A549 (cell line): ENCODE measurements around the gene TXNL1. TPM values are rescaled to one million over a fixed set of nuclear protein-coding genes. Genes with fewer than 3 reads are reported as not detected.

Experiments used
- ATAC-seq, 2 experiments: fragments of 200-7000 bp in 1 of 2; fragments of >200 bp in 1 of 2; cut with Nextera tagmentation in 1 of 2; cut with Tn5 transposase in 1 of 2; 3 replicates each; pipeline versions ENCODE4 v1.8.0 to v1.9.1; 2018 to 2020; ENCODE audit warnings: mild to moderate bottlenecking in 1 of 2, moderate library complexity in 1 of 2
- CTCF ChIA-PET: fragments of 300-600 bp; sonication (Branson Sonifier 250); formaldehyde crosslinking; extraction: SDS; loops from one replicate; lab custom pipeline; 2021; ENCODE audit warnings: antibody characterized with exemption, inconsistent platforms; lab: Yijun Ruan, JAX
- POLR2A ChIA-PET: fragments of 350-600 bp; formaldehyde crosslinking; extraction: SDS; loops from one replicate; lab custom pipeline; 2021; ENCODE audit warnings: antibody characterized with exemption, inconsistent platforms; lab: Yijun Ruan, JAX
- DNase-seq, 2 experiments: peaks; one replicate each; pipeline versions ENCODE4 v3.0.0 to v3.0.0-alpha.2; 2011 to 2016; ENCODE audit warnings: low read depth in 1 of 2, low spot score in 1 of 2
- FAIRE-seq: peaks from 2 replicates; lab custom pipeline; 2011; peaks lifted over from hg19 to GRCh38; lab: Jason Lieb, UNC
- H3K27ac ChIP-seq, 2 experiments: fragments of >200 bp; sonication (Bioruptor Twin); formaldehyde crosslinking; 3 replicates each; pipeline ENCODE4 v1.5.1; 2016 to 2017
- H3K4me1 ChIP-seq: fragments of >200 bp; sonication (Bioruptor Twin); formaldehyde crosslinking; 3 replicates; pipeline ENCODE4 v1.6.1; 2016
- H3K4me2 ChIP-seq: fragments of >200 bp; sonication (Bioruptor Twin); formaldehyde crosslinking; 3 replicates; pipeline ENCODE4 v1.6.1; 2016
- H3K4me3 ChIP-seq: fragments of >200 bp; sonication (Bioruptor Twin); formaldehyde crosslinking; 3 replicates; pipeline ENCODE4 v1.5.1; 2016
- H3K9me3 ChIP-seq: fragments of >200 bp; sonication (Bioruptor Twin); formaldehyde crosslinking; 3 replicates; pipeline ENCODE4 v1.6.1; 2016
- BCL3 ChIP-seq: fragments of >200 bp; sonication (Bioruptor Twin); formaldehyde crosslinking; IDR thresholded peaks from 3 replicates; pipeline ENCODE4 v1.6.1; 2016
- BHLHE40 ChIP-seq: IDR thresholded peaks from 2 replicates; pipeline ENCODE4 v1.6.1; 2012; ENCODE audit warnings: low read depth, low read length, inconsistent platforms
- CBX2 ChIP-seq: fragments of 200-600 bp; sonication (generic); IDR thresholded peaks from 2 replicates; pipeline ENCODE4 v1.6.1; 2016; ENCODE audit warnings: low read depth, mild to moderate bottlenecking, borderline replicate concordance
- CBX8 ChIP-seq: fragments of 200-600 bp; sonication (generic); IDR thresholded peaks from 2 replicates; pipeline ENCODE4 v1.6.1; 2016
- CEBPB ChIP-seq, 2 experiments: fragments of >200 bp in 1 of 2; sonication (Bioruptor Twin) in 1 of 2; formaldehyde crosslinking in 1 of 2; IDR thresholded peaks; 2 replicates each; pipeline ENCODE4 v1.6.1; 2012 to 2016
- CTCF ChIP-seq: fragments of >200 bp; sonication (Bioruptor Twin); formaldehyde crosslinking; IDR thresholded peaks from 3 replicates; pipeline ENCODE4 v1.5.1; 2016
- EHMT2 ChIP-seq: fragments of 200-600 bp; sonication (generic); IDR thresholded peaks from 2 replicates; pipeline ENCODE4 v1.6.1; 2016; ENCODE audit warnings: antibody characterized with exemption, low read depth, mild to moderate bottlenecking, moderate library complexity
- ELK1 ChIP-seq: fragments of 150-350 bp; IDR thresholded peaks from 2 replicates; pipeline ENCODE4 v1.6.1; 2014; ENCODE audit warnings: low read depth, mild to moderate bottlenecking, low read length
- HOXA7 ChIP-seq: fragments of 250-450 bp; sonication (Bioruptor Pico); IDR thresholded peaks from 2 replicates; pipeline ENCODE4 v1.5.0; 2020; ENCODE audit warnings: mild to moderate bottlenecking, moderate library complexity
- JUN ChIP-seq, 2 experiments: fragments of >200 bp; sonication (Bioruptor Twin); formaldehyde crosslinking; IDR thresholded peaks; 2 replicates in 1 of 2; 3 replicates in 1 of 2; pipeline ENCODE4 v1.6.1; 2016 to 2017
- KDM1A ChIP-seq: fragments of 200-600 bp; sonication (generic); IDR thresholded peaks from 2 replicates; pipeline ENCODE4 v1.6.1; 2016; ENCODE audit warnings: low read depth, mild to moderate bottlenecking
- MAZ ChIP-seq: fragments of 150-350 bp; IDR thresholded peaks from 2 replicates; pipeline ENCODE4 v1.6.1; 2014; ENCODE audit warnings: antibody characterized with exemption, low read depth, low read length, borderline replicate concordance
- PHF8 ChIP-seq: fragments of 200-600 bp; sonication (generic); IDR thresholded peaks from 2 replicates; pipeline ENCODE4 v1.6.1; 2016; ENCODE audit warnings: low read depth, mild to moderate bottlenecking, antibody characterized with exemption, moderate library complexity, borderline replicate concordance
- POLR2A ChIP-seq: IDR thresholded peaks from 2 replicates; pipeline ENCODE4 v1.6.1; 2012; ENCODE audit warnings: mild to moderate bottlenecking, low read length
- SREBF2 ChIP-seq: fragments of 450-650 bp; IDR thresholded peaks from 2 replicates; pipeline ENCODE4 v1.6.1; 2014; ENCODE audit warnings: mild to moderate bottlenecking, moderate library complexity
- TFCP2L1 ChIP-seq: fragments of 250-450 bp; sonication (Bioruptor Pico); IDR thresholded peaks from 2 replicates; pipeline ENCODE4 v1.5.0; 2021; ENCODE audit warnings: mild to moderate bottlenecking
- USF2 ChIP-seq: fragments of 450-650 bp; IDR thresholded peaks from 2 replicates; pipeline ENCODE4 v1.6.1; 2014; ENCODE audit warnings: antibody characterized with exemption
- ZFP36 ChIP-seq: fragments of 450-650 bp; IDR thresholded peaks from 2 replicates; pipeline ENCODE4 v1.6.1; 2014; ENCODE audit warnings: borderline replicate concordance; ENCODE audit not compliant: partially characterized antibody
- ZSCAN20 ChIP-seq: fragments of 250-450 bp; sonication (Bioruptor Pico); IDR thresholded peaks from 2 replicates; pipeline ENCODE4 v1.8.0; 2022; ENCODE audit warnings: mild to moderate bottlenecking, moderate library complexity
- WGBS: methylation state at CpG from one replicate; pipeline ENCODE4 v1.1.6; 2017; ENCODE audit errors: missing lambda C conversion rate; 5-methylcytosine and 5-hydroxymethylcytosine counted together
- polyA plus RNA-seq, 4 experiments: library from polyadenylated mRNA; depleted of rRNA in 3 of 4; stranded (reverse); fragments of >200 nt; fragmentation: RNase III in 1 of 4; extraction: RNeasy Plus Mini Kit Qiagen cat#74134 plus additional on column Dnase treatment in 1 of 4; gene quantifications; 2 replicates in 3 of 4; 3 replicates in 1 of 4; pipeline ENCODE4 v1.2.3, GENCODE V29; 2011 to 2017

The TXNL1 gene
- polyA plus RNA-seq, 2 of the 4 experiments (the other 2 are of a cell fraction), result 59.5 to 104 TPM

- no peak; the same call in 1 of the 2 replicates for TF ChIP-seq EHMT2
- no peak for TF ChIP-seq PHF8
- no peak for TF ChIP-seq ELK1
- no peak for TF ChIP-seq BHLHE40
- no peak for TF ChIP-seq CBX2
- TF ChIP-seq HOXA7 (CRISPR knock-in tag), result no peak
- no peak for TF ChIP-seq SREBF2
- no peak for TF ChIP-seq BCL3
- TF ChIP-seq, all 56 proteins: peak for 6
Measured at GRCh38 chr18:56650944-56651770, 12.8 kb upstream of the TXNL1 start, which contains the start of gene WDR7 (continued).

GRCh38 chr18:56649996-56650395 is 11.6 kb upstream of the TXNL1 start:
- FAIRE-seq, result no peak
- no peak overlapping the region for H3K4me3 ChIP-seq

More at GRCh38 chr18:56649996-56650395, 11.6 kb upstream of the TXNL1 start:
- POLR2A ChIA-PET, result no interaction called here
- CTCF ChIA-PET, result interaction anchor here (0.9 to 1.8 kb wide), 3 partner anchors 8 to 33 kb away, joined by 3 to 4 read pairs (median 3); no protein-coding TSS in a partner anchor
- TF ChIP-seq TFCP2L1 (CRISPR knock-in tag), result no peak
- TF ChIP-seq USF2, result no peak
- no peak for TF ChIP-seq ZSCAN20 (CRISPR knock-in tag)
- no peak for TF ChIP-seq CBX8
- no peak for TF ChIP-seq POLR2A
- TF ChIP-seq ZFP36, result no peak
- TF ChIP-seq CTCF, result no peak
- no peak for TF ChIP-seq CEBPB (IDR thresholded peaks at IDR 0.05)
- TF ChIP-seq SREBF2, result no peak
- no peak for TF ChIP-seq KDM1A
- no peak for TF ChIP-seq JUN (IDR thresholded peaks at IDR 0.05)
- no peak for TF ChIP-seq EHMT2
- TF ChIP-seq MAZ, result no peak
- Histone ChIP-seq H3K4me1 (peaks cover 3% of the 10 kb centered on the region; the same call in 1 of the 3 replicates), H3K27ac (no peak overlapping the region), H3K9me3 (no peaks in the 10 kb centered on the region), H3K4me2 (peak overlapping the region; percentile 73; the same call in 1 of the 3 replicates)
- no peak for DNase-seq
- 100% methylated on average over 1 of the region's 1 CpG for WGBS
- no peak for ATAC-seq
